ENCODE results near the gene TEX10. TPM values are rescaled to one million over a fixed set of nuclear protein-coding genes. Genes with fewer than 3 reads are reported as not detected.
"Not testable (repeated sequence)": the region's sequence is repeated elsewhere in the genome, so short reads cannot be mapped to it uniquely, and the experiment has no call there.

TEX10 gene
- total RNA-seq, 1 donor from 2014 or later = 36.2 TPM

GRCh38 chr9:100350188-100350587, 2.6 kb downstream of the TEX10 start:
- Mint-ChIP-seq H3K27ac (peak overlapping the region; percentile 44), H3K4me1 (peaks cover 48% of the 10 kb centered on the region)
- no peak for DNase-seq (ENCODE audit: low spot score in 2 of 2, unreplicated experiment in 2 of 2)

GRCh38 chr9:100346836-100347235, 5.9 kb downstream of the TEX10 start:
- Mint-ChIP-seq H3K4me1 (peaks cover 26% of the 10 kb centered on the region), H3K36me3 (peaks cover 14% of the 10 kb centered on the region), H3K9me3 (no peaks in the 10 kb centered on the region), H3K27me3 (ENCODE audit: low read depth) (no peaks in the 10 kb centered on the region), H3K4me3 (no peak overlapping the region), H3K27ac (no peak overlapping the region)
- no peak for TF ChIP-seq CTCF (IDR thresholded peaks at IDR 0.05; ENCODE audit: unreplicated experiment)
- DNase-seq (ENCODE audit: low spot score in 2 of 2, unreplicated experiment in 2 of 2) = no peak

More at GRCh38 chr9:100350188-100350587, 2.6 kb downstream of the TEX10 start:
- H3K36me3 Mint-ChIP-seq = peaks cover 16% of the 10 kb centered on the region
- H3K27me3 Mint-ChIP-seq (ENCODE audit: low read depth) = no peaks in the 10 kb centered on the region
- H3K4me3 Mint-ChIP-seq = peak overlapping the region; percentile 5
- H3K9me3 Mint-ChIP-seq = peaks cover 11% of the 10 kb centered on the region
- TF ChIP-seq CTCF (IDR thresholded peaks at IDR 0.05; ENCODE audit: unreplicated experiment) = no peak

- TF ChIP-seq CTCF (IDR thresholded peaks at IDR 0.05; ENCODE audit: unreplicated experiment) = no peak
- no peak overlapping the region for H3K4me3 Mint-ChIP-seq
- H3K27ac Mint-ChIP-seq = no peak overlapping the region
- peaks cover 27% of the 10 kb centered on the region for H3K36me3 Mint-ChIP-seq
- no peaks in the 10 kb centered on the region for H3K9me3 Mint-ChIP-seq
- H3K4me1 Mint-ChIP-seq = no peaks in the 10 kb centered on the region
- H3K27me3 Mint-ChIP-seq (ENCODE audit: low read depth) = no peaks in the 10 kb centered on the region
- no peak for DNase-seq (ENCODE audit: low spot score in 2 of 2, unreplicated experiment in 2 of 2)
Observed at GRCh38 chr9:100341889-100342288, 10.9 kb downstream of the TEX10 start.

GRCh38 chr9:100340224-100340623, 12.5 kb downstream of the TEX10 start:
- no peaks in the 10 kb centered on the region for H3K4me1 Mint-ChIP-seq

GRCh38 chr9:100338736-100339135, 14.0 kb downstream of the TEX10 start:
- not testable (repeated sequence) for H3K27ac Mint-ChIP-seq; H3K4me3 Mint-ChIP-seq; DNase-seq (ENCODE audit: low spot score in 2 of 2, unreplicated experiment in 2 of 2); H3K9me3 Mint-ChIP-seq; H3K4me1 Mint-ChIP-seq; H3K27me3 Mint-ChIP-seq (ENCODE audit: low read depth)
- H3K36me3 Mint-ChIP-seq = peaks cover 26% of the 10 kb centered on the region

More at GRCh38 chr9:100340224-100340623, 12.5 kb downstream of the TEX10 start:
- no peak for DNase-seq (ENCODE audit: low spot score in 2 of 2, unreplicated experiment in 2 of 2)
- Mint-ChIP-seq H3K4me3 (no peak overlapping the region), H3K27ac (no peak overlapping the region), H3K36me3 (peaks cover 21% of the 10 kb centered on the region), H3K27me3 (ENCODE audit: low read depth) (no peaks in the 10 kb centered on the region), H3K9me3 (no peaks in the 10 kb centered on the region)
- no peak for TF ChIP-seq CTCF (IDR thresholded peaks at IDR 0.05; ENCODE audit: unreplicated experiment)

- no peak for DNase-seq (ENCODE audit: low spot score in 2 of 2, unreplicated experiment in 2 of 2)
- Mint-ChIP-seq H3K36me3 (peaks cover 8% of the 10 kb centered on the region), H3K4me1 (peaks cover 2% of the 10 kb centered on the region)
Observed at GRCh38 chr9:100324594-100325200, 28.0 kb downstream of the TEX10 start.

More at GRCh38 chr9:100324594-100325200, 28.0 kb downstream of the TEX10 start:
- Mint-ChIP-seq H3K27ac (no peak overlapping the region), H3K4me3 (no peak overlapping the region), H3K27me3 (ENCODE audit: low read depth) (no peaks in the 10 kb centered on the region), H3K9me3 (no peaks in the 10 kb centered on the region)
- peak; percentile 71 for TF ChIP-seq CTCF (IDR thresholded peaks at IDR 0.05; ENCODE audit: unreplicated experiment)
